Parathyroid adenoma (tissue), 2 donors: ENCODE results near the gene NAA60.

Source experiments
- H2AFZ ChIP-seq: fragments of 300-600 bp; sonication (generic); one replicate; pipeline ENCODE4 v1.7.0; 2017; ENCODE audit warnings: antibody characterized with exemption, mild to moderate bottlenecking
- H3K27ac ChIP-seq: fragments of 300-600 bp; sonication (generic); one replicate; pipeline ENCODE4 v1.7.0; 2017
- H3K27me3 ChIP-seq: fragments of 300-600 bp; sonication (generic); one replicate; pipeline ENCODE4 v1.7.0; 2017; ENCODE audit warnings: low read length; ENCODE audit not compliant: control insufficient read depth, insufficient read depth
- H3K36me3 ChIP-seq: fragments of 300-600 bp; sonication (generic); one replicate; pipeline ENCODE4 v1.7.0; 2017; ENCODE audit warnings: low read length; ENCODE audit not compliant: control insufficient read depth, insufficient read depth
- H3K4me1 ChIP-seq: fragments of 300-600 bp; sonication (generic); one replicate; pipeline ENCODE4 v1.7.0; 2017; ENCODE audit warnings: control low read depth
- H3K4me2 ChIP-seq: fragments of 300-600 bp; sonication (generic); one replicate; pipeline ENCODE4 v1.7.0; 2017; ENCODE audit warnings: low read length
- H3K4me3 ChIP-seq: fragments of 300-600 bp; sonication (generic); one replicate; pipeline ENCODE4 v1.7.0; 2017; ENCODE audit warnings: low read depth, low read length
- H3K79me2 ChIP-seq: fragments of 300-600 bp; sonication (generic); one replicate; pipeline ENCODE4 v1.7.0; 2017; ENCODE audit warnings: control low read depth
- H3K9ac ChIP-seq: fragments of 300-600 bp; sonication (generic); one replicate; pipeline ENCODE4 v1.7.0; 2017; ENCODE audit warnings: mild to moderate bottlenecking
- H3K9me3 ChIP-seq: fragments of 300-600 bp; sonication (generic); one replicate; pipeline ENCODE4 v1.7.0; 2017; ENCODE audit warnings: low read length; ENCODE audit not compliant: control insufficient read depth
- TF ChIP-seq, protein P1 (sequence below): fragments of 300-600 bp; sonication (generic); IDR thresholded peaks from one replicate; pipeline ENCODE4 v1.7.0; 2017; ENCODE audit warnings: antibody characterized with exemption, mild to moderate bottlenecking
- donor health status: primary hyperparathyroidism.

NAA60 gene

DNA sequence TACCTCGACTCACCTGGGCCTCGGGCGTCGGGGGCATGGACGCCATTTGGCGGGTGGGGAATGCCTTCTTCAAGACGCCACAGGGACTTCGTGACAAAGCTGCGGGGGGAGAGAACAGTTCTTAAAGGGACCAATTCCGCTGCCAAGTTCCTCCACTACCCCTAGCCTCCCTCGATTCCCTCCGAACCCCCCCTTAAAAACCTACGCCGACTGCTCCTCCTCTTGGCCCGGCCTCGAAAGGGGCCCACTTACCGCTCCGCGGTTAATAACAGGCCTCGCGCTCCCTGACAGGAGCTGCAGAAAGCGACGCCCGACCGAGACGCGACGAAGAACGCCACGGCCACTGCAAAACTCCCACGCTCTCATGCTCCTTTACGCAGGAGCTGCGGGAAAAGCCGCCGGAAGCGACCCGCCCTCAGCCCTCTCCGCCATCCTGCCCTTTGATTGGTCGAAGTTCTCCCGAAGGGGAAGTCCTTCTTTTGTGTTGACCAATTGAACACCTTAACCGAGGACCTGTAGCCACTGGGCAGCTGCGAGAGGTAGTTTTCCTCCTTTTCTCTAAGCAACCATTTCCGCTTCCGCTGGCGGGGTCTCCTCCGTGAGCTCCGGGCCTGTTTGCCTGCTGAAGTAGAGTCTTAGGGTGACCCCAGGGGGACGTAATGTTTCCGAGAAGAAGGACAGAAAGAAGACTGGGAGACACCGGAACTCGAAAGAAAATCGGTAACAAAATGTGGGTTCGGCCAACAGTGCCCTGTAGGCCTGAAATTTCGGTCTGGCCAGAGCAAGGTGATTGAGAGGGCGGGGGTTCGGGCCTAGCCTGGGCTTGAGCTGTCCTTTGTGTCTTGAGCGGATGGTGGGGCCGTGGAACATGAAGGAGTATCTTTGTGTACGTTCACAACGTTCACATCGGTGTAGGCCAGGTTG is at the start of gene NAA60, which contains the start of gene ZNF597:
NAA60 (plus strand) TSS at position 573 of the 924 bp plus-strand sequence. CDS start 32,548 bp downstream, outside the sequence.
ZNF597 (minus strand) TSS at position 397 of the 924 bp plus-strand sequence; CDS start at position 46, 351 bp downstream.
- TF ChIP-seq, protein P1, sequence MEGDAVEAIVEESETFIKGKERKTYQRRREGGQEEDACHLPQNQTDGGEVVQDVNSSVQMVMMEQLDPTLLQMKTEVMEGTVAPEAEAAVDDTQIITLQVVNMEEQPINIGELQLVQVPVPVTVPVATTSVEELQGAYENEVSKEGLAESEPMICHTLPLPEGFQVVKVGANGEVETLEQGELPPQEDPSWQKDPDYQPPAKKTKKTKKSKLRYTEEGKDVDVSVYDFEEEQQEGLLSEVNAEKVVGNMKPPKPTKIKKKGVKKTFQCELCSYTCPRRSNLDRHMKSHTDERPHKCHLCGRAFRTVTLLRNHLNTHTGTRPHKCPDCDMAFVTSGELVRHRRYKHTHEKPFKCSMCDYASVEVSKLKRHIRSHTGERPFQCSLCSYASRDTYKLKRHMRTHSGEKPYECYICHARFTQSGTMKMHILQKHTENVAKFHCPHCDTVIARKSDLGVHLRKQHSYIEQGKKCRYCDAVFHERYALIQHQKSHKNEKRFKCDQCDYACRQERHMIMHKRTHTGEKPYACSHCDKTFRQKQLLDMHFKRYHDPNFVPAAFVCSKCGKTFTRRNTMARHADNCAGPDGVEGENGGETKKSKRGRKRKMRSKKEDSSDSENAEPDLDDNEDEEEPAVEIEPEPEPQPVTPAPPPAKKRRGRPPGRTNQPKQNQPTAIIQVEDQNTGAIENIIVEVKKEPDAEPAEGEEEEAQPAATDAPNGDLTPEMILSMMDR: no peak
- no peaks in the 10 kb centered on the region for H3K27me3 ChIP-seq
- H3K4me2 ChIP-seq: peak within 1 kb of the TSS; percentile 76
- peak within 1 kb of the TSS; percentile 86 for H2AFZ ChIP-seq
- peak within 1 kb of the TSS; percentile 85 for H3K4me3 ChIP-seq
- H3K9ac ChIP-seq: peak within 1 kb of the TSS; percentile 78
- peaks cover 50% of the 10 kb centered on the region for H3K79me2 ChIP-seq
- H3K9me3 ChIP-seq: no peaks in the 10 kb centered on the region
- no peaks in the 10 kb centered on the region for H3K36me3 ChIP-seq
- H3K4me1 ChIP-seq: peaks cover 9% of the 10 kb centered on the region
- H3K27ac ChIP-seq: peak within 1 kb of the TSS; percentile 89

DNA sequence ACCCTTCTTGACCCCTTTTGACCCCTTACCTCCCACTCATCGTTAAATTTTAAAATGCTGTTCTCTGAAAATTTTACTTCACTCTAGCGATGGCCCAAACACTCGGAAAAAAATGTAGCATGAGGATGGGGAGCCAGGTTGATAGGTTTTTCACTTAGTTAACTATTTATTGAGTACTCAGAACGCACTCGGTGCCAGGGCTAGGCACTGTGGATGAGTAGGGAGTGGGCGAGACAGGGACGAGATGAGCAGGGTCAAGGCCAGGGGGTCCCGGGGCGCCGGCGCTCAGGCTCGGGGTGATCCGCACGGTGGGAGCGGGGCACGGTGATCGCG is 43.1 kb upstream of the NAA60 start:
- peaks cover 3% of the 10 kb centered on the region for H3K4me1 ChIP-seq
- no peaks in the 10 kb centered on the region for H3K27me3 ChIP-seq
- H3K9me3 ChIP-seq: no peaks in the 10 kb centered on the region
- H3K79me2 ChIP-seq: peaks cover 39% of the 10 kb centered on the region
- peak overlapping the region; percentile 85 for H3K4me3 ChIP-seq
- TF ChIP-seq, protein P1: no peak
- peak overlapping the region; percentile 84 for H2AFZ ChIP-seq
- H3K9ac ChIP-seq: peak overlapping the region; percentile 38
- H3K36me3 ChIP-seq: no peaks in the 10 kb centered on the region
- H3K4me2 ChIP-seq: peak overlapping the region; percentile 93
- peak overlapping the region; percentile 75 for H3K27ac ChIP-seq

DNA sequence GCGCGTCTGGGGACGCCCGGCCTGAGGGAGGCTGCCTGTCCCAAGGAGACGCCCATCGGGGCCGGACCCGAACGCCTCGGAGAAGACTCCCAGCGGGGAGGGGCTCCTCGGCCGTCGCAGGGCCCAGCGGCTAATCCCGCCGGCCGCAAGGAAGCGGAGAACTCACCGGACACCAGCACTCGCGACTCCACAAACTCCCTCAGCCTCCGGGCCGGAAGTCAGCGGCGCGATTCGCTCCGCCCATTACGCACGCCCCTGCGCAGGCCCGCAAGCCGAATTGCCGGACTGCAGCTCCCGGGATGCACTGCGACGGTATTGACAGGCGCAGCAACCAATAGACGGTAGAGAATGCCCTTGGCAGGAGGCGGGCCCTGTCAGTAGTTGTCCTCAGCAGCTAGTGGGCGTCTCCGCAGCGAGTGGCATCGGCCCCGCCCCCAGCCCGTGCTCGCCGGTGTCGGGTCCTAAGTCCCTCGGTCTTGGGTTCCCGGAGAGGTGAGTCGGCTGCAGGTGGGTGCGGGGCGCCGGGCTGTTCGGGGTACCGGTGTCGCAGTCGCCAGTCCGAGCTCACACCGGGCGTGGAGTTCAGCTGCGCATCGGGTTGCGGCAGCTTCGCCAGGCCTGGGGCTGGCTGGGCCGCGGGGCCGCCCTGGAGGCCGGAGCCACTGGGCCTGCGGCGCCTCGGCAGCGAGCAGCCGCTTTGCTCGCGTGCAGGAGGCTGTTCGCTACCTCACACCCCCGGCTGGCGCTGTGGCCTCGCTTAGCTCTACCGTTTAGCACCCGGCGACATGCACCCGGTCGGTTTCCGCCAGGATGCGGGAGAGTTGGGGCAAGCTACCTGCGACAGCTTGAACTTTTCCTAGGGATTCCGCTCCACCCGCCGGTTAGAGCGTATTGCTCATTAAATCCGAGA is 42.4 kb upstream of the NAA60 start, which contains the start of the genes ZNF174 and ZSCAN32:
ZNF174 (plus strand) TSS at position 437 of the 910 bp plus-strand sequence. CDS start 790 bp downstream, outside the sequence.
ZSCAN32 (minus strand) TSS at position 226 of the 910 bp plus-strand sequence. CDS start 3,447 bp downstream, outside the sequence.
- TF ChIP-seq, protein P1: peak; percentile 19
- Histone ChIP-seq H3K4me3 (peak within 1 kb of the TSS; percentile 85), H3K27me3 (no peaks in the 10 kb centered on the region), H3K4me1 (peaks cover 3% of the 10 kb centered on the region), H3K4me2 (peak within 1 kb of the TSS; percentile 93), H3K27ac (peak within 1 kb of the TSS; percentile 75), H3K9me3 (no peaks in the 10 kb centered on the region), H3K9ac (peak within 1 kb of the TSS; percentile 38), H3K36me3 (peaks cover 2% of the 10 kb centered on the region), H2AFZ (peak within 1 kb of the TSS; percentile 84), H3K79me2 (peaks cover 38% of the 10 kb centered on the region)

DNA sequence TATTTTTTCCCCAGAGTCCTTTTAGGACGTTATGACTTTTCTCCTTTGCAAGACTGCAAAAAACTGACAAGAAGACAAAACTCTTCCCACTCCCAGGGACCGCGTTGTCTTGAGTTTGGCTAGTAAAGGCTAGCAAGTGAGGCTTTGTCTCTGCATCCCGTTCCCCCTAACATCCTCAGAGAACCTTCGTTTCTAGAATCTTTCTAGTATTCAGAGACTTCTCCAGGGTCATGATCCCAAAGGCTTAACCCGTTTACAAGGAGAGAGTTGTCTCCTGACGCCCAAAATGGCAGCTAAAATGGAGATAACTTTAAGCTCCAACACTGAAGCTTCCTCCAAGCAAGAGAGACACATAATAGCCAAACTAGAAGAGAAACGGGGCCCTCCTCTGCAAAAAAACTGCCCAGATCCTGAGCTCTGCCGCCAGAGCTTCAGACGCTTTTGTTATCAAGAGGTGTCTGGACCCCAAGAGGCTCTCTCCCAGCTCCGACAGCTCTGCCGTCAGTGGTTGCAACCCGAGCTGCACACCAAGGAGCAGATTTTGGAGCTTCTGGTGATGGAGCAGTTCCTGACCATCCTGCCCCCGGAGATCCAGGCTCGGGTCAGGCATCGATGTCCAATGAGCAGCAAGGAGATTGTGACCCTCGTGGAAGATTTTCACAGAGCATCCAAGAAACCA is 41.6 kb upstream of the NAA60 start:
- Histone ChIP-seq H3K9ac (peak overlapping the region; percentile 32), H3K4me2 (peak overlapping the region; percentile 93), H3K27me3 (no peaks in the 10 kb centered on the region), H3K27ac (peak overlapping the region; percentile 75), H3K36me3 (peaks cover 3% of the 10 kb centered on the region), H3K79me2 (peaks cover 34% of the 10 kb centered on the region), H3K4me3 (peak overlapping the region; percentile 85), H3K9me3 (no peaks in the 10 kb centered on the region), H2AFZ (peak overlapping the region; percentile 77), H3K4me1 (peaks cover 3% of the 10 kb centered on the region)
- TF ChIP-seq, protein P1: no peak
